Choroid plexus epithelial cell (primary cell): Measurements from ENCODE around the gene MYH10.
A peak's percentile ranks its signal among the peaks of the same experiment; 100 is the strongest.
"Not testable (repeated sequence)": the region's sequence is repeated elsewhere in the genome, so short reads cannot be mapped to it uniquely, and the experiment has no call there.

ENCODE experiments used
- DNase-seq: peaks from one replicate; pipeline ENCODE4 v3.0.0-alpha.2; 2010; ENCODE audit warnings: low read depth
- H3K4me3 ChIP-seq: 2 replicates; pipeline ENCODE4 v1.5.1; 2011; ENCODE audit warnings: low read depth, mild to moderate bottlenecking, control low read depth, low read length, moderate library complexity
- TF ChIP-seq, protein P1 (sequence below): conservative IDR thresholded peaks from 2 replicates; pipeline ENCODE4 v1.5.1; 2011; ENCODE audit warnings: low read depth, mild to moderate bottlenecking, control low read depth, inconsistent platforms, low read length, moderate library complexity

The MYH10 gene

DNA sequence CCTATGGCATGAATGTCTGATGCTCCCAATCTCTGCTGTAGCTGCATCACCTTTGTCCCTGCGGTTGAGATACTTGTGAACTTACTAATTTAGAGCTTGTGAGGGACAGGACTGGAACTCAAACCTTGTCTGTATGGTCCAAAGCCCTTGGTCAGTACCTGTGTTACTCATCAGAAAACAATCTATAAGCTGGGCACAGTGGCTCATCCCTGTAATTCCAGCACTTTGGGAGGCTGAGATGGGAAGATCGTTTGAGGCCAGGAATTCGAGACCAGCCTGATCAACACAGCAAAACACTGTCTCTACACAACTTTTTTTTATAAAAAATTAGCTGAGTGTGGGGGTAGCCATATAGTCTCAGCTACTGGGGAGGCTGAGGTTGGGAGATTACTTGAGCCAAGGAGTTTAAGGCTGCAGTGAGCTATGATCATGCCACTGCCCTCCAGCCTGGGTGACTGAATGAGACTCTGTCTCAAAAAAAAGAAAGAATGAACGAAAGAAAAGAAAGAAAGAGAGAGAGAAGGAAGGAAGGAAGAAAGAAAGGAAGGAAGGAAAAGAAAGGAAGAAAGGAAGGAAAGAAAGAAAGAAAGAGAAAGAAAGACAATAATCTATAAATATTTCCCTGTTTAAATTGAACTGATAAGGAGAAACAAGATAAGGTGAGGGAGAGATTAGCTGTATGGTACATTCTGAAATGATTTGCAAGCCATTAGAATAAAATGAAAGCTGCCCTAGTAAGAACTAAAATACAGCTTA lies 31.7 kb upstream of the MYH10 start:
- no peak for DNase-seq
- H3K4me3 ChIP-seq = no peak overlapping the region
- TF ChIP-seq, protein P1, sequence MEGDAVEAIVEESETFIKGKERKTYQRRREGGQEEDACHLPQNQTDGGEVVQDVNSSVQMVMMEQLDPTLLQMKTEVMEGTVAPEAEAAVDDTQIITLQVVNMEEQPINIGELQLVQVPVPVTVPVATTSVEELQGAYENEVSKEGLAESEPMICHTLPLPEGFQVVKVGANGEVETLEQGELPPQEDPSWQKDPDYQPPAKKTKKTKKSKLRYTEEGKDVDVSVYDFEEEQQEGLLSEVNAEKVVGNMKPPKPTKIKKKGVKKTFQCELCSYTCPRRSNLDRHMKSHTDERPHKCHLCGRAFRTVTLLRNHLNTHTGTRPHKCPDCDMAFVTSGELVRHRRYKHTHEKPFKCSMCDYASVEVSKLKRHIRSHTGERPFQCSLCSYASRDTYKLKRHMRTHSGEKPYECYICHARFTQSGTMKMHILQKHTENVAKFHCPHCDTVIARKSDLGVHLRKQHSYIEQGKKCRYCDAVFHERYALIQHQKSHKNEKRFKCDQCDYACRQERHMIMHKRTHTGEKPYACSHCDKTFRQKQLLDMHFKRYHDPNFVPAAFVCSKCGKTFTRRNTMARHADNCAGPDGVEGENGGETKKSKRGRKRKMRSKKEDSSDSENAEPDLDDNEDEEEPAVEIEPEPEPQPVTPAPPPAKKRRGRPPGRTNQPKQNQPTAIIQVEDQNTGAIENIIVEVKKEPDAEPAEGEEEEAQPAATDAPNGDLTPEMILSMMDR = no peak

DNA sequence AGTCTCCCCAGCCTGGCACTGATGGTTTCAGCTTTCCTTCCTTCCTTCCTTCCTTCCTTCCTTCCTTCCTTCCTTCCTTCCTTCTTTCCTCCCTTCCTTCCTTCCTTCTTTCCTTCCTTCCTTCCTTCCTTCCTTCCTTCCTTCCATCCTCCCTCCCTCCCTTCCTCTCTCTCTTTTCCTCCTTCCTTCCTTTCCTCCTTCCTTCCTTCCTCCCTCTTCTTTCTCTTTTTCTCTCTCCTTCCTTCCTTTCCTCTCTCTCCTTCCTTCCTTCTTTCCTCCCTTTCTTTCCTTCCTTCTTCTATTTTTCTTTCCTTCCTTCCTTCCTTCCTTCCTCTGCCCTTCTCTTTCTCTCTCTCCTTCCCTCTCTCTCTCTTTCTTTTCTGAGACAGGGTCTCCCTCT lies 30.2 kb upstream of the MYH10 start:
- H3K4me3 ChIP-seq, DNase-seq: not testable (repeated sequence)

DNA sequence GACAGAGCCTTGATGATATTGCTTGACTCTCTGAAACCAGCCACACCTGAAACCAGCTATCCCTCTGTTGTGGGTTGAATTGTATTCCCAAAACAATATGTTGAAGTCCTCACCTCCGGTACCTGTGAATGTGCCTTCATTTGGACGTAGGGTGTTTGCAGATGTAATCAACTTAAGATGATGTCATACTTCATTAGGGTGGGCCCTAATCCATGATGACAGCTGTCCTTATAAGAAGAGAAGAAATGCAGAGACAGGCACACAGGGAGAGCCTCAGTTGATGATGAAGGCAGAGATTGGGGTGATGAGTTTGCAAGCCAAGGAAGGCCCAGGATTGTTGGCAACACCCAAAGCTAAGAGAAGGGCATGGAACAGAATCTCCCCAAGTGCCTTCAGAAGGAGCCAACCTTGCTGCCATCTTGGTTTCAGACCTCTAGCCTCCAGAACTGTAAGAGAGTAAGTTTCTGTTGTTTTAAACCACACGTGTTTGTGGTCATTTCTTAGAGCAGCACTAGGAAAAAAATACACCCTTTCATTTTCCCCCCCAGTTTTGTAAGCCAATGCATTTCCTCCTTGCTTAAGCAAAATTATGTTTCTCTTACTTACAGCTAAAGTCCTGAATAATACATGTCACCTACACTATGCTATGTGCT lies 29.4 kb upstream of the MYH10 start:
- no peak overlapping the region for H3K4me3 ChIP-seq
- TF ChIP-seq, protein P1 = no peak
- DNase-seq = no peak

DNA sequence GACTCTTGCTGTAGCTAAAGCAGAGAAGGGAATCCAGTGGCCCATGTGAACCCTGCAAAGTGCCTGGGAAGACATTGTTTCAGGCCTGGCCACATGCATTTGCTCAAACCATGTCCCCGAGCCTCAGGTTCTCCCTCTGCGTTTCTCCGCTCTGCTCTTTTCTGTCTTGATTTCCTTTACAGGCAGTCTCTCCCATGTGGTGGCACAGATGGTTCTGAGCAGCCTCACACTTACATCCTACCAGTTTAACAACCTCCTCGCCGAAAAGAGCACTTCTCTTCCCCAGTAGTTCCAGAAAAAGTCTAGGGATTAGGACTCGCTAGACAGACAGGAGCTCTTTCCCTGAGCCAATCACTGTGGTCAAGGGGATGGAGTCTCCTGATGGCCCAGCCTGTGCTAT lies 28.3 kb upstream of the MYH10 start:
- TF ChIP-seq, protein P1 = no peak
- DNase-seq = no peak
- H3K4me3 ChIP-seq = no peak overlapping the region

DNA sequence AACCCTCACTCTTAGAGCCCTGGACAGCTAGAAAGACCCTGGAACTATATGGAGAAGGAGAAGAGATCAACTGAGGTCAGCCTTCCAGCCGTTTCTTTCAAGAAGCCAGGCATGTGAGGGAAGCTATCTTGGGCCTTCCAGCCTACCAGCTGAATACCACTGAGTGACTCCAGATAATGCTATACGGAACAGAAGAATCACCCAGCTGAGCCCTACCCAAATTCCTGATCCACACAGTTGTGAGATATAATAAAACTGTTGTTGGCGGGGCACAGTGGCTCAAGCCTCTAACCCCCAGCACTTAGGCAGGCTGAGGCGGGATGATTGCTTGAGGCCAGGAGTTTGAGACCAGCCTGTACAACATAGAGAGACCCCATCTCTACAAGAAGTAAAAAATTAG lies 26.2 kb upstream of the MYH10 start:
- TF ChIP-seq, protein P1 = no peak
- no peak for DNase-seq
- no peak overlapping the region for H3K4me3 ChIP-seq

DNA sequence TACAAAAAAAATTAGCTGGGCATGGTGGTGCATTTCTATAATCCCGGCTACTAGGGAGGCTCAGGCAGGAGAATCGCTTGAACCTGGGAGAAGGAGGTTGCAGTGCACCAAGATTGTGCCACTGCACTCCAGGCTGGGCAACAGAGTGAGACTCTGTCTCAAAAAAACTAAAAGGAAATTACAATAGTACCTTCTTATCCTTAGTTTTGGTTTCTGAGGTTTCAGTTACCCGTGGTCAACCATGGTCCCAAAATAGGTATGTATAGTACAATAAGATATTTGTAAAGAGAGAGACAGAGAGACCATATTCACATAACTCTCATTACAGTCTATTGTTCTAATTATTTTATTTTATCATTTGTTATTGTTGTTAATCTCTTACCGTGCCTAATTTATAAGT lies 24.3 kb upstream of the MYH10 start:
- DNase-seq = no peak
- H3K4me3 ChIP-seq = no peak overlapping the region
- TF ChIP-seq, protein P1 = no peak

DNA sequence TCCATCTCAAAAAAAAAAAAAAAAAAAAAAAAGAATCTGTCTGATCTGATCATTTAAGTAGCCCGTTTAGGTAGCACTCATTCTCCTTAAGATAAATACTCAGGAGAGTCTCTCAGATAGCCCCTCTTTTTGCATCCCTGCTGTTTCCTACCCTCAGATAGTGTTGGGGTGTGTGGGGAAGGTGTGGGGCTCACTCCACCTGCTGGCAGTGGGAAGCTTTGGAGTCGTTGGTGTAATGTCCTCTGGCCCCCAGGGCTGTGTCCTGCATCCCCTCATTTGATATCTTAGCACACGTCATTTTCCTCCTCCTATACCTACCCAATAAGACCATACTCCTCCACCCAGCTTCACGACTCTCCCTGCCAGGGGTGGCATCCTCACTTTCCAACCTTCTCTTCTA lies 20.5 kb upstream of the MYH10 start:
- no peak for DNase-seq
- TF ChIP-seq, protein P1 = peak; percentile 26
- H3K4me3 ChIP-seq = no peak overlapping the region
